Liver (tissue), 9 donors: ENCODE data around the gene GNRH2. TPM values are rescaled to one million over a fixed set of nuclear protein-coding genes. Genes with fewer than 3 reads are reported as not detected.

ENCODE experiments used
- DNase-seq: peaks from one replicate; pipeline ENCODE4 v3.0.0-alpha.2; 2017; ENCODE audit warnings: low spot score
- H3K27ac ChIP-seq, 2 donors: one replicate each; pipeline ENCODE4 v1.7.0; 2013; ENCODE audit warnings: inconsistent platforms in 2 of 2, low read length in 2 of 2, control low read depth in 1 of 2, low read depth in 1 of 2, mild to moderate bottlenecking in 1 of 2
- H3K27me3 ChIP-seq, 4 donors: one replicate each; pipeline versions ENCODE4 v1.6.1 to v1.7.0; 2013; ENCODE audit warnings: low read length in 3 of 4, inconsistent platforms in 1 of 4, mild to moderate bottlenecking in 1 of 4, moderate library complexity in 1 of 4; ENCODE audit not compliant: control insufficient read depth in 4 of 4, insufficient read depth in 4 of 4
- H3K36me3 ChIP-seq, 4 donors: one replicate each; pipeline versions ENCODE4 v1.6.1 to v1.7.0; 2013; ENCODE audit warnings: low read length in 3 of 4, mild to moderate bottlenecking in 3 of 4, low read depth in 1 of 4, moderate library complexity in 1 of 4; ENCODE audit not compliant: control insufficient read depth in 4 of 4, insufficient read depth in 3 of 4
- H3K4me1 ChIP-seq, 4 donors: one replicate each; pipeline versions ENCODE4 v1.6.1 to v1.7.0; 2013; ENCODE audit warnings: low read length in 3 of 4, mild to moderate bottlenecking in 3 of 4, moderate library complexity in 1 of 4; ENCODE audit not compliant: control insufficient read depth in 4 of 4, insufficient read depth in 4 of 4
- H3K4me3 ChIP-seq, 3 donors: one replicate each; pipeline versions ENCODE4 v1.6.1 to v1.7.0; 2013; ENCODE audit warnings: low read length in 3 of 3, control low read depth in 1 of 3, low read depth in 1 of 3, mild to moderate bottlenecking in 1 of 3
- H3K9ac ChIP-seq, 2 donors: one replicate each; pipeline ENCODE4 v1.7.0; 2013; ENCODE audit warnings: low read length in 2 of 2, mild to moderate bottlenecking in 2 of 2, moderate library complexity in 2 of 2, control low read depth in 1 of 2, low read depth in 1 of 2
- H3K9me3 ChIP-seq, 4 donors: one replicate each; pipeline versions ENCODE4 v1.6.1 to v1.7.0; 2013; ENCODE audit warnings: low read length in 3 of 4; ENCODE audit not compliant: control insufficient read depth in 4 of 4
- ATF3 ChIP-seq: IDR thresholded peaks from 2 replicates; pipeline ENCODE4 v1.6.1; 2016; ENCODE audit warnings: antibody characterized with exemption
- CTCF ChIP-seq: fragments of 150-350 bp; IDR thresholded peaks from 2 replicates; pipeline ENCODE4 v1.5.1; 2017; ENCODE audit warnings: improper control_type of control experiment, low read depth, low read length; ENCODE audit not compliant: missing input control
- EGR1 ChIP-seq, 2 donors: IDR thresholded peaks; 2 replicates each; pipeline ENCODE4 v1.6.1; 2016 to 2018; ENCODE audit warnings: antibody characterized with exemption in 2 of 2, low read depth in 2 of 2
- FOXA2 ChIP-seq: IDR thresholded peaks from 2 replicates; pipeline ENCODE4 v1.6.1; 2016; ENCODE audit warnings: antibody characterized with exemption
- GABPA ChIP-seq, 2 donors: IDR thresholded peaks in 1 of 2; conservative IDR thresholded peaks in 1 of 2; 2 replicates each; pipeline ENCODE4 v1.6.1; 2016; ENCODE audit warnings: antibody characterized with exemption in 2 of 2, mild to moderate bottlenecking in 1 of 2, moderate library complexity in 1 of 2
- HNF4A ChIP-seq, 2 donors: conservative IDR thresholded peaks; 2 replicates each; pipeline ENCODE4 v1.6.1; 2016; ENCODE audit warnings: antibody characterized with exemption in 2 of 2, mild to moderate bottlenecking in 2 of 2
- HNF4G ChIP-seq: IDR thresholded peaks from 2 replicates; pipeline ENCODE4 v1.6.1; 2016; ENCODE audit warnings: antibody characterized with exemption
- JUND ChIP-seq, 2 donors: IDR thresholded peaks; 2 replicates each; pipeline ENCODE4 v1.6.1; 2016; ENCODE audit warnings: antibody characterized with exemption in 2 of 2
- MAX ChIP-seq: IDR thresholded peaks from 2 replicates; pipeline ENCODE4 v1.6.1; 2016; ENCODE audit warnings: antibody characterized with exemption
- NR2F2 ChIP-seq: IDR thresholded peaks from 2 replicates; pipeline ENCODE4 v1.6.1; 2016; ENCODE audit warnings: antibody characterized with exemption
- RAD21 ChIP-seq, 2 donors: IDR thresholded peaks; 2 replicates each; pipeline ENCODE4 v1.6.1; 2016; ENCODE audit warnings: antibody characterized with exemption in 2 of 2, mild to moderate bottlenecking in 2 of 2
- RXRA ChIP-seq, 2 donors: IDR thresholded peaks; 2 replicates each; pipeline ENCODE4 v1.6.1; 2017 to 2018; ENCODE audit warnings: antibody characterized with exemption in 2 of 2, mild to moderate bottlenecking in 1 of 2
- SP1 ChIP-seq: IDR thresholded peaks from 2 replicates; pipeline ENCODE4 v1.6.1; 2018; ENCODE audit warnings: antibody characterized with exemption, mild to moderate bottlenecking
- YY1 ChIP-seq: IDR thresholded peaks from 2 replicates; pipeline ENCODE4 v1.6.1; 2016; ENCODE audit warnings: antibody characterized with exemption, mild to moderate bottlenecking
- ZBTB33 ChIP-seq: IDR thresholded peaks from 2 replicates; pipeline ENCODE4 v1.6.1; 2016; ENCODE audit warnings: antibody characterized with exemption
- WGBS: extraction: QIAGEN DNeasy Blood & Tissue Kit; methylation state at CpG from one replicate; pipeline ENCODE4 v1.1.7; 2013; 5-methylcytosine and 5-hydroxymethylcytosine counted together
- polyA plus RNA-seq, 2 donors: library from polyadenylated mRNA; stranded (reverse) in 1 of 2; unstranded in 1 of 2; fragments of 200-250 nt in 1 of 2; fragments of >200 nt in 1 of 2; fragmentation: Nextera tagmentation in 1 of 2; extraction: Ambion mirVana in 1 of 2; gene quantifications; one replicate each; pipeline versions ENCODE4 v1.2.1 to v1.2.3, GENCODE V29; 2013 to 2015
- total RNA-seq, 2 donors: library from RNA; depleted of rRNA; stranded (reverse); fragments of >200 nt; gene quantifications; one replicate each; pipeline ENCODE4 v1.2.3, GENCODE V29; 2014
- donor health status: healthy.
- donor health status: healthy.
- donor health status: healthy.
- donor health status: healthy.
- donor health status: healthy.

The GNRH2 gene
- total and polyA plus RNA-seq, 4 donors, result 0.25 to 0.58 (median 0.44) TPM; not detected in 1

GRCh38 chr20:3088031-3088430, 44.6 kb downstream of the GNRH2 start:
- Histone ChIP-seq H3K9ac (no peak overlapping the region), H3K27me3 (peaks cover 0 to 5% (median 0%) of the 10 kb centered on the region in 4 donors), H3K36me3 (no peaks in the 10 kb centered on the region), H3K9me3 (no peaks in the 10 kb centered on the region), H3K4me1 (peaks cover 0 to 2% (median 0%) of the 10 kb centered on the region in 4 donors), H3K27ac (no peak overlapping the region), H3K4me3 (no peak overlapping the region)
- TF ChIP-seq HNF4G (no peak), YY1 (no peak), JUND (IDR thresholded peaks at IDR 0.05) (no peak), EGR1 (IDR thresholded peaks at IDR 0.05; ENCODE audit: low read depth in 2 of 2) (no peak), MAX (no peak), HNF4A (conservative IDR thresholded peaks at IDR 0.05) (no peak), SP1 (no peak), CTCF (no peak), GABPA (IDR thresholded peaks at IDR 0.05 in 1 of 2, conservative IDR thresholded peaks at IDR 0.05 in 1 of 2) (no peak), NR2F2 (no peak), FOXA2 (no peak), RAD21 (IDR thresholded peaks at IDR 0.05) (no peak)
- no peak for DNase-seq
- 92% methylated on average over 7 of the region's 7 CpGs for WGBS

- Histone ChIP-seq H3K9ac (no peak overlapping the region), H3K4me3 (no peak overlapping the region), H3K27me3 (peaks cover 0 to 5% (median 0%) of the 10 kb centered on the region in 4 donors), H3K9me3 (no peaks in the 10 kb centered on the region), H3K36me3 (no peaks in the 10 kb centered on the region), H3K27ac (no peak overlapping the region), H3K4me1 (peaks cover 0 to 3% (median 0%) of the 10 kb centered on the region in 4 donors)
- no peak for DNase-seq
- TF ChIP-seq HNF4A (conservative IDR thresholded peaks at IDR 0.05), result no peak
- no peak for TF ChIP-seq FOXA2
- no peak for TF ChIP-seq EGR1 (IDR thresholded peaks at IDR 0.05; ENCODE audit: low read depth in 2 of 2)
- no peak for TF ChIP-seq GABPA (IDR thresholded peaks at IDR 0.05 in 1 of 2, conservative IDR thresholded peaks at IDR 0.05 in 1 of 2)
- no peak for TF ChIP-seq SP1
- no peak for TF ChIP-seq RXRA (IDR thresholded peaks at IDR 0.05)
- TF ChIP-seq YY1, result no peak
- TF ChIP-seq HNF4G, result no peak
- TF ChIP-seq RAD21 (IDR thresholded peaks at IDR 0.05), result no peak
- TF ChIP-seq ATF3, result no peak
- no peak for TF ChIP-seq ZBTB33
- no peak for TF ChIP-seq MAX
- WGBS, result 3% methylated on average over 1 of the region's 1 CpG
These were observed 47.1 kb downstream of the GNRH2 start for GRCh38 chr20:3090565-3090964.
